LHCN-M2 (cell line): ENCODE results near the gene IRS2. TPM values are rescaled to one million over a fixed set of nuclear protein-coding genes. Genes with fewer than 3 reads are reported as not detected.

Source experiments
- DNase-seq: peaks from one replicate; pipeline ENCODE4 v3.0.0-alpha.2; 2012; ENCODE audit warnings: low read depth
- total RNA-seq: library from RNA; depleted of rRNA; stranded (reverse); fragments of >200 nt; gene quantifications from 2 replicates; pipeline ENCODE4 v1.2.3, GENCODE V29; 2014

The IRS2 gene
- total RNA-seq, 1 experiment from 2014 or later = 37.8 TPM

GRCh38 chr13:109780845-109781383 lies 5.5 kb downstream of the IRS2 start:
- no peak for DNase-seq

GRCh38 chr13:109779876-109780510 lies 6.4 kb downstream of the IRS2 start:
- no peak for DNase-seq

GRCh38 chr13:109779074-109779473 lies 7.3 kb downstream of the IRS2 start:
- DNase-seq = no peak

- peak; percentile 75 for DNase-seq
These were observed 8.3 kb downstream of the IRS2 start for GRCh38 chr13:109778102-109778542.

- no peak for DNase-seq
These were observed 9.8 kb downstream of the IRS2 start for GRCh38 chr13:109776575-109776974.

GRCh38 chr13:109773786-109774185 lies 12.6 kb downstream of the IRS2 start:
- no peak for DNase-seq

GRCh38 chr13:109773276-109773675 lies 13.1 kb downstream of the IRS2 start:
- peak; percentile 56 for DNase-seq

GRCh38 chr13:109771926-109772325 lies 14.5 kb downstream of the IRS2 start:
- no peak for DNase-seq

GRCh38 chr13:109770436-109770835 lies 15.9 kb downstream of the IRS2 start:
- no peak for DNase-seq

- no peak for DNase-seq
These were observed 16.5 kb downstream of the IRS2 start for GRCh38 chr13:109769921-109770320.

GRCh38 chr13:109769275-109769674 lies 17.1 kb downstream of the IRS2 start:
- no peak for DNase-seq

- DNase-seq = no peak
These were observed 17.8 kb downstream of the IRS2 start for GRCh38 chr13:109768616-109769015.

- no peak for DNase-seq
These were observed 18.2 kb downstream of the IRS2 start for GRCh38 chr13:109768176-109768575.

- DNase-seq = no peak
These were observed 19.4 kb downstream of the IRS2 start for GRCh38 chr13:109767023-109767422.

GRCh38 chr13:109764470-109765291 lies 21.7 kb downstream of the IRS2 start:
- DNase-seq = peak; percentile 89

- no peak for DNase-seq
These were observed 22.3 kb downstream of the IRS2 start for GRCh38 chr13:109764045-109764444.

- no peak for DNase-seq
These were observed 23.6 kb downstream of the IRS2 start for GRCh38 chr13:109762791-109763190.

GRCh38 chr13:109761695-109762094 lies 24.7 kb downstream of the IRS2 start:
- DNase-seq = no peak

GRCh38 chr13:109760951-109761350 lies 25.4 kb downstream of the IRS2 start:
- no peak for DNase-seq

GRCh38 chr13:109760402-109760801 lies 26.0 kb downstream of the IRS2 start:
- no peak for DNase-seq

- no peak for DNase-seq
These were observed 26.8 kb downstream of the IRS2 start for GRCh38 chr13:109759609-109760008.

GRCh38 chr13:109758937-109759480 lies 27.4 kb downstream of the IRS2 start:
- no peak for DNase-seq
